Activated T-cell treated with anti-CD3 and anti-CD28 coated beads, Interleukin-2, amount 50 U/mL, for 4 hours (primary cell): ENCODE measurements around the gene IRAK2. TPM values are rescaled to one million over a fixed set of nuclear protein-coding genes. Genes with fewer than 3 reads are reported as not detected.
"Not testable (repeated sequence)": the region's sequence is repeated elsewhere in the genome, so short reads cannot be mapped to it uniquely, and the experiment has no call there.

ENCODE experiments used
- ATAC-seq, 2 donors: fragments of 200-7000 bp; cut with Tn5 transposase; one replicate each; pipeline ENCODE4 v1.10.0; 2021
- DNase-seq: peaks from one replicate; pipeline ENCODE4 v3.0.0-alpha.2; 2020
- H3K27me3 Mint-ChIP-seq: one replicate; pipeline ENCODE4 v1.8.0; 2021; ENCODE audit warnings: low read depth, mixed read lengths
- H3K36me3 Mint-ChIP-seq: one replicate; pipeline ENCODE4 v1.8.0; 2022; ENCODE audit warnings: mixed read lengths; ENCODE audit not compliant: insufficient read depth
- H3K4me1 Mint-ChIP-seq: one replicate; pipeline ENCODE4 v1.8.0; 2021; ENCODE audit warnings: low read depth, mixed read lengths
- H3K4me3 Mint-ChIP-seq: one replicate; pipeline ENCODE4 v1.8.0; 2021; ENCODE audit warnings: mild to moderate bottlenecking, moderate library complexity, mixed read lengths
- H3K9me3 Mint-ChIP-seq: one replicate; pipeline ENCODE4 v1.8.0; 2021; ENCODE audit warnings: mixed read lengths
- total RNA-seq, 3 donors: library from RNA; stranded (reverse); gene quantifications; one replicate each; pipeline ENCODE4 v1.2.1, GENCODE V29; 2021

IRAK2 gene
- total RNA-seq, 3 donors from 2014 or later, result 2.1 to 3.8 (median 3.0) TPM

DNA sequence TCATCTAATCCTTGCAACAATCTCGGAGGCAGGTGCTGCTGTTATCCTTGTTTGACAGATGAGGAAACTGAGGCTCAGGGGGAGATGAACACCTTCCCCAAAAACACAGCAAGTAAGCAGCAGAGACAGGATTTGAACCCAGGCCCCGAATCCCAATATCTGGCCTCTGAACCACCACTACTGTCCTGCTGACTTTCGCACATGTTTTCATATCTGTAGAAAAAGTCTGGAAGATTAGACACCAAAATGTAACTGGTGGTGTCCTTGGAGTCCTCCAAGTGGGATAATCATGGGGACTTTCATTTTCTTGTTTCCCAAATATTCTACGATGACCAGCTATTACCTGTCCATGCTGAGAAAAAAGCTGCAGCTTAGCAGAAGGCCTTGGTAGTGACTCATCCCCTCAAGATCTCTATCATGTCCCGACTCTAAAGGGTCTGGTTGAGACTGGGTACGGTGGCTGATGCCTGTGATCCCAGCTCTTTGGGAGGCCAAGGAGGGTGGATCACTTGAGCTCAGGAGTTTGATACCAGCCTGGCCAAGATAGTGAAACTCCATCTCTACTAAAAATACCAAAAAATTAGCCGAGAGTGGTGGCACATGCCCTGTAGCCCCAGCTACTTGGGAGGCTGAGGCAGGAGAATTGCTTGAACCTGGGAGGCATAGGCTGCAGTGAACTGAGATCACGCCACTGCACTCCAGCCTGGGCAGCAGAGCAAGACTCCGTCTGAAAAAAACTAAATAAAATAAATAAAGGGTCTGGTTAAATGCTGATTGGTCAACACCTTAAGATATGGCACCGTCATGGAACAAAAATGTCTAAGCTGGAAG lies 8.6 kb downstream of the IRAK2 start:
- ATAC-seq (peak in 1 of 2 donors; percentile 46), DNase-seq (no peak)
- no peak overlapping the region for H3K4me3 Mint-ChIP-seq
- peaks cover 7% of the 10 kb centered on the region for H3K9me3 Mint-ChIP-seq
- no peaks in the 10 kb centered on the region for H3K27me3 Mint-ChIP-seq
- H3K4me1 Mint-ChIP-seq, result peaks cover 12% of the 10 kb centered on the region
- peaks cover 12% of the 10 kb centered on the region for H3K36me3 Mint-ChIP-seq

DNA sequence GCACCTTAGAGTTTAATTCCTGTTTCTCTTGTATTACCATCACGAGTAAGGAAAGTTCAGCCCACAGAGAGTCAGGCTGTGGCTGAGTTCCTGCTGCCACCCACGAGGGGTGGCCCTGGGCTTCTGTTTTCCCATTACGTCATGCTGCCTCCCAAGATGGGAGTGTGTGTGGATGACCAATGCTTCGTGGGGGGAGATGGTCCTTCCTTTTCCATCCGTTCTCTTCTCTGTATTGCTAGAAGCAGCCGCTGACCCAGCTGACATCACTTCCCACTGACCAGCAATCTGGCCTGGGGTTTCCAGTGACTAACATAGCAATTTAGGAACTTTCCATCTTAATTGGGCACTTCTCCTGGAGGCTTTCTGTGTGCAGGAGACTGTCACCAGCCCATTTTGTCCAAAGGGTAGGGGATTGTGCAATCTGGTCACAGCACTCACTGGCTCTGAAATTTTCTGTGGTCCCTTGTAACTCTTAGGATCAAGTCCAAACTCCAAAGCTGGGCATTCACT lies 9.3 kb downstream of the IRAK2 start:
- Mint-ChIP-seq H3K4me3 (no peak overlapping the region), H3K9me3 (peaks cover under 1% of the 10 kb centered on the region), H3K4me1 (peaks cover 9% of the 10 kb centered on the region), H3K27me3 (no peaks in the 10 kb centered on the region), H3K36me3 (peaks cover 5% of the 10 kb centered on the region)
- no peak for DNase-seq
- peak in 1 of 2 donors; percentile 25 for ATAC-seq

DNA sequence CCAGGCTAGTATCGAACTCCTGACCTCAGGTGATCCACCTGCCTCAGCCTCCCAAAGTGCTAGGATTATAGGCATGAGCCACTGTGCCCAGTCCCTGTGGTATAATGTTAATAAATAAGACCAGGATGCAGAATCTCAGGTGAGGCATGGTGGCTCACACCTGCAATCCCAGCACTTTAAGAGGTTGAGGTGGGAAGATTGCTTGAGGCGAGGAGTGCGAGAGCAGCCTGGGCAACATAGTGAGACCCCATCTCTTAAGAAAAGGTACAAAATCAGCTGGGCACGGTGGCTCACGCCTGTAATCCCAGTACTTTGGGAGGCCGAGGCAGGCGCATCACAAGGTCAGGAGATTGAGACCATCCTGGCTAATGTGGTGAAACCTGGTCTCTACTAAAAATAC lies 10.6 kb downstream of the IRAK2 start:
- H3K9me3 Mint-ChIP-seq, ATAC-seq, H3K4me3 Mint-ChIP-seq, H3K36me3 Mint-ChIP-seq, DNase-seq, H3K27me3 Mint-ChIP-seq: not testable (repeated sequence)
- peaks cover 10% of the 10 kb centered on the region for H3K4me1 Mint-ChIP-seq

DNA sequence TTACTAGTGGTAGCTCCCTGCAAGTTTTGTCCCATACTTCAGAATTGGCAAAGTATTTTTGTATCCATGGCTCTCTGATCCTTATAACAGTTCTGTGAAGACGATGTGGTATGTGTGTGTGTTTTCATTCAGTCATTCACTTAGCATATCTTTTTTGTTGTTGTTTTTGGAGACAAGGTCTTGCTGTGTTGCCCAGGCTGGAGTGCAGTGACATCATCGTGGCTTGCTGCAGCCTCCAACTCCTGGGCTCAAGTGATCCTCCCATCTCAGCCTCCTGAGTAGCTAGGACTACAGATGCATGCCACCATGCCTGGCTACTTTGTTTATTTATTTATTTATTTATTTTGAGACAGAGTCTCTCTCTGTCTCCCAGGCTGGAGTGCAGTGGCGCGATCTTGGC lies 11.4 kb downstream of the IRAK2 start:
- Mint-ChIP-seq H3K36me3 (peaks cover 10% of the 10 kb centered on the region), H3K4me1 (peaks cover 10% of the 10 kb centered on the region)
- H3K9me3 Mint-ChIP-seq, DNase-seq, ATAC-seq, H3K27me3 Mint-ChIP-seq, H3K4me3 Mint-ChIP-seq: not testable (repeated sequence)

DNA sequence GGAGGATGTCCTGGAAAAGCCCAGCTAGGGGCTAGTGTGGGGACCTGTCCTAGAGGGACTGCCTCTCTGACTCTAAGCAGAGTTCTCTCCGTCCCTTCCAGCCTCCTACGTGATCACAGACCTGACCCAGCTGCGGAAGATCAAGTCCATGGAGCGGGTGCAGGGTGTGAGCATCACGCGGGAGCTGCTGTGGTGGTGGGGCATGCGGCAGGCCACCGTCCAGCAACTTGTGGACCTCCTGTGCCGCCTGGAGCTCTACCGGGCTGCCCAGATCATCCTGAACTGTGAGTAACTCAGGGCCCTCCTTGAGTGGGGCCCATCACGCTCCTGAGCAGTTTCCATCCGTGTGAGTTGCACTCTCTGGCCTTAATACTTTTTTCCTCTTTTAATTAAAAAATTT lies 13.0 kb downstream of the IRAK2 start:
- ATAC-seq, result no peak
- Mint-ChIP-seq H3K27me3 (no peaks in the 10 kb centered on the region), H3K4me1 (peaks cover 10% of the 10 kb centered on the region), H3K4me3 (no peak overlapping the region), H3K36me3 (peaks cover 9% of the 10 kb centered on the region), H3K9me3 (no peaks in the 10 kb centered on the region)
- DNase-seq, result no peak

DNA sequence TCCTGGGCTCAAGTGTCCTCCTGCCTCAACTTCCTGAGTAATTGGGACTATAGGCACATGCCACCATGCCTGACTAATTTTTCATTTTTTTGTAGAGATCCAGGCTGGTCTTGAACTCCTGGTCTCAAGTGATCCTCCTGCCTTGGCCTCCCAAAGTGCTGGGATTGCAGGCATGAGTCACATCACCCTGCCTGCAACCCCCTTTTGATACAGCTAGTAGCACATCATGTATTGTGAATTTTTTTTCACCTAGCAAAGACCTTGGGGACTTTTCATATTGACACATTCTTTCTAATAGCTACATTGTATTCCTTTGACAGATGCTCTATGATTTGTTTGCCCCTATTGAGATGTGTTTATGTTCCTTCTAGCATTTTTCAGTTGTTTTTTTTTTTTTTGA lies 14.2 kb downstream of the IRAK2 start:
- Mint-ChIP-seq H3K27me3 (no peaks in the 10 kb centered on the region), H3K4me3 (no peak overlapping the region), H3K36me3 (peaks cover 9% of the 10 kb centered on the region), H3K9me3 (no peaks in the 10 kb centered on the region), H3K4me1 (peaks cover 10% of the 10 kb centered on the region)
- ATAC-seq (no peak), DNase-seq (no peak)

DNA sequence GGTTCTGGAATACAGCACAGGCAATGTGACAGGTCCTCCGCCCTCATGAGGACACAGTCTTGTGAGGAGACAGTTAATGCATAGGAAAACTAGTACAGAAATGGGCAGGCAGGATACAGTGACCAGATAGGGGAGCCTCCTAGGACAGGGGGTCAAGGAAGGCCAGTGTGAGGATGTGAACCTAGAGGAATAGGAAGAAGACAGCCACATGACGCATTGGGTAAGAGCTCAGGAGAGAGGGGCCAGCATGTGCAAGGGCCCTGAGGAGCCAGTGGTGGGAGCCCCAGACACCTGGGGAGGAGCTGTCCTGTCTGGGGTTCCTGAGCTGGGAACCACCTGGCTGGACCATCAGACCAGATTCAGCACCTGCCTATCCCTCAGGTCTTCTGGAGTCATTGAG lies 15.6 kb downstream of the IRAK2 start:
- H3K4me3 Mint-ChIP-seq, result no peak overlapping the region
- peaks cover 11% of the 10 kb centered on the region for H3K36me3 Mint-ChIP-seq
- peaks cover 9% of the 10 kb centered on the region for H3K4me1 Mint-ChIP-seq
- no peaks in the 10 kb centered on the region for H3K9me3 Mint-ChIP-seq
- ATAC-seq, result no peak
- H3K27me3 Mint-ChIP-seq, result no peaks in the 10 kb centered on the region
- DNase-seq, result no peak

DNA sequence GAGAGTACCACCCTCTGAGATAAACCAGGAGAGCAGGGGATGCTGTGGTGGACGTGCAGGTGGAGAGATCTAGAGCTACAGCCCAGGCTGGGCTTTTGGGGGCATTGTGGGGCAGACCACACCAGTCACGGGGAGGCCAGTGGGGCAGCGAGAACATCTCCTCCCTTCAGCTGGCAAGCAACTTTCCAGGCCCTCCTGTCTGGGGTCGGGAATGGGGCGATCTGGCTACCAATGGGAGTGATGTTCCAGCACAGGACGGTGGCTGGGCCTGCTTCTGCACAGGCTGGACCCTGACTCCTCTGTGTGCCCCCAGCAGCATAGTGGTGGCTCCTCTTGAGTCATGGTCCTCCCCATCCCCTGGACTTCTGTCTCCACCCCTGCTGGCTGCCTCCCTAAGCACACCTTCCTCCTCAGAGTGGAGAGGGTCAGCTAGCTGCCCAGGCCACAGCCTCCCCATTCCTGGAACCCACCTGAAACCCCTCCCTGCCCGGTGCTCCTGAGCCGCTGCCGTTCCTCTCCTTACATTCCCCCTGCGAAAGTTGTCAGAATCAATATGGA lies 16.1 kb downstream of the IRAK2 start:
- H3K4me1 Mint-ChIP-seq, result peaks cover 12% of the 10 kb centered on the region
- no peaks in the 10 kb centered on the region for H3K27me3 Mint-ChIP-seq
- no peak overlapping the region for H3K4me3 Mint-ChIP-seq
- H3K9me3 Mint-ChIP-seq, result no peaks in the 10 kb centered on the region
- DNase-seq (no peak), ATAC-seq (no peak)
- H3K36me3 Mint-ChIP-seq, result peaks cover 11% of the 10 kb centered on the region

DNA sequence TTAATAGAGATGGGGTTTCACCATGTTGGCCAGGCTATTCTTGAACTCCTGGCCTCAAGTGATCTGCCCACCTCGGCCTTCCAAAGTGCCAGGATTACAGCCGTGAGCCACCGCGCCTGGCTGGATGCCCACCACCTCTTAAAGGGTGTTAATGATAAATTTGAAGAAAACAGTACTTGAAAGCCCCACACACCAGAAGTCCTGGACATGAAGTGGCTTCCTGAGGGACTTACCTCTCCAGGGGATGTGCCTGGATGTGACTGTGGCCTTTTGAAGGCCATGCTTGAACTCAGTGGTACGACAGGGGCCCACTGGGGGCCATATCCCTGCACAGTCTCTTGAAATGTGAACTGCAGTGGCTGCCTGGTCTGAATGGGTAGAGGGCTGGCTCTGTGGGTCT lies 18.2 kb downstream of the IRAK2 start:
- peaks cover 11% of the 10 kb centered on the region for H3K36me3 Mint-ChIP-seq
- H3K4me3 Mint-ChIP-seq, result no peak overlapping the region
- no peak for DNase-seq

DNA sequence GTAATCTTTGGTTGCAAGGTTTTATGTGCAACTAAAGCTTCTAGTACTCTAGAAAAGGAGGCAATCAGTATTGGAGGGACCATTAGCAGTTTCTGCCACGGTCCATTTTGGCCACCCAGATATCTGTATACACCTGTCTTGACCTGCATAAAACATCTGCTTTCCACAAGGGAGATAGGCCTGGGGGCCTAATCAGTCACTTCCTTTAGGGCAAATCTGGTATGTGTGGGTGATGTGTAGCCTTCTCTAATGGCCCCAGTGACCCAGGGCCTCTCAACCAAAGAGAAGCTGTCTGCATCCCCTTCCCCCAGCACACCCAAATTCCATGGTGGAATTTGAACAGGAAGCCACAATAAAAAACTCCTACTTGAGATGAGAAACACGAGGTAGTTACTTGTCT lies 19.5 kb downstream of the IRAK2 start:
- DNase-seq, result no peak
- H3K4me1 Mint-ChIP-seq, result peaks cover 40% of the 10 kb centered on the region
- H3K36me3 Mint-ChIP-seq, result peaks cover 11% of the 10 kb centered on the region
- no peak overlapping the region for H3K4me3 Mint-ChIP-seq
- ATAC-seq, result no peak
- H3K27me3 Mint-ChIP-seq, result no peaks in the 10 kb centered on the region
- no peaks in the 10 kb centered on the region for H3K9me3 Mint-ChIP-seq

More for the DNA sequence above, 18.2 kb downstream of the IRAK2 start:
- ATAC-seq, result no peak
- H3K27me3 Mint-ChIP-seq, result no peaks in the 10 kb centered on the region
- H3K4me1 Mint-ChIP-seq, result peaks cover 32% of the 10 kb centered on the region
- no peaks in the 10 kb centered on the region for H3K9me3 Mint-ChIP-seq

DNA sequence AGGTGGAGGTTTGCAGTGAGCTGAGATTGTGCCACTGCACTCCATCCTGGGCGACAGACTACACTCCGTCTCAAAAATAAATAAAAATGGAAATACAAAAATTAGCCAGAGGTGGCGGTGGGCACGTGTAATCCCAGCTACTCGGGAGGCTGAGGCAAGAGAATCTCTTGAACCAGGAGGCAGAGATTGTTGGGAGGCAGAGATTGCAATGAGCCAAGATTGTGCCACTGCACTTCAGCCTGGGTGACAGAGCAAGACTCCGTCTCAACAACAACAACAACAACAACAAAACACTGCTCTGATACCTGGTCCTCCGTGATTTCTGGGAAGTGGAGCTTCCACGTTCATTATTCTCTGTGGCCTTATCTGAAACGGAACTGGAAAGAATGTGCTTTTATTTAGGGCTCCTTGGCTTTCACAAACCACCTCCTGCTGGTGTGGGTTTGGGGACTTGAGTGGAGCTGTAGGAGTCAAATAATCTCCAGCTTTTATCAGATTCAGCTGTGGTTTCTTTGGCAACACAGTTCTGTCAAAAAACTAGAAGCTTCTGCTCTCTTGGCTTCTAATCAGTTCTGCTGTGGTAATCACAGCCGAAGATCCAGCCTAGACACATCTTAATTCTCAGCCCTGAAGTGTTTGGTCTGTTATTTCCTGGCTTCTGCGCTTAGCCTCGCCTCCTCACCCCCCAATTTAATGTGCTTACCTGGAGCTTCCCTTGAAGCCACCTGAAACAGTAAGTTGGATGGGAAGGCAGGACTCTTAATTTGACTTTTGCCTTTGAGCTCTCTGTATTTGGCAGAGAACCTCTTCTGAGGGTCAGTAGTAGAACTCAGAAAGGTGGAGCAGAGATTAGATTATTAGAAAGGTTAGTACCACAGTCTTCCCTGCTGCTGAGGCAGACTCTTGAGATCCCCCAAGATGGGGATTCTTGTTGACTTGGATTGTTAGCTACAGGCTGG lies 21.4 kb downstream of the IRAK2 start:
- peak; percentile 35 to 64 for ATAC-seq
- no peaks in the 10 kb centered on the region for H3K27me3 Mint-ChIP-seq
- peaks cover 2% of the 10 kb centered on the region for H3K36me3 Mint-ChIP-seq
- H3K9me3 Mint-ChIP-seq, result no peaks in the 10 kb centered on the region
- H3K4me3 Mint-ChIP-seq, result peak overlapping the region; percentile 37
- DNase-seq, result no peak
- peaks cover 55% of the 10 kb centered on the region for H3K4me1 Mint-ChIP-seq

DNA sequence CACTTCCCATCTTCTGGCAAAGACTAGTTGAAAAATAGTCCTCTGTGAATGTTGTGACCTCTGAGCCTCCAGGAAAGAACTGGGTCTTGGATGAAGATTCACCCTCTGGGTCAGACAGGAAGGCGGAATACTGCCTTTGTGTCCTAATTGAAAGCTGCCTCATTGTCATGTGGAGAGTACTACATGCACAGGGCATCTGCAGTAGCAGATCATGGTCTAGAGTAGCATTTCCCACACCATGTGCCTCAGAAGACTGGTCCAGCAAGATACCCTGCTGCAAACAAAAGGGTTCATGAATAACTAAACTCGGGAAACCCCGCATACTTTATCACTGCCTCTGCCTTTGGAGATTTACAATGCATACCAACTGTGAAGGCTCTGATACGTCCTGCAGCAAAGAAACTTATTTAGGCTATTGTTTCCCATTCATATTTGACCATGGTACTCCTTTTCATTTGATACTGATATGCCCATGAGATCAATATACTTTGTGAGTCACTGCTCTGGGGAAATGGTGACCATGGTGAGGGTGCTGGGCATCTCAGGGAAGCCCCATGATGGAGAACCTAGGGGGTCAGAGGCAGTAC lies 22.7 kb downstream of the IRAK2 start:
- H3K27me3 Mint-ChIP-seq, result no peaks in the 10 kb centered on the region
- peaks cover 2% of the 10 kb centered on the region for H3K36me3 Mint-ChIP-seq
- no peak overlapping the region for H3K4me3 Mint-ChIP-seq
- DNase-seq (no peak), ATAC-seq (no peak)
- H3K9me3 Mint-ChIP-seq, result no peaks in the 10 kb centered on the region
- H3K4me1 Mint-ChIP-seq, result peaks cover 66% of the 10 kb centered on the region

DNA sequence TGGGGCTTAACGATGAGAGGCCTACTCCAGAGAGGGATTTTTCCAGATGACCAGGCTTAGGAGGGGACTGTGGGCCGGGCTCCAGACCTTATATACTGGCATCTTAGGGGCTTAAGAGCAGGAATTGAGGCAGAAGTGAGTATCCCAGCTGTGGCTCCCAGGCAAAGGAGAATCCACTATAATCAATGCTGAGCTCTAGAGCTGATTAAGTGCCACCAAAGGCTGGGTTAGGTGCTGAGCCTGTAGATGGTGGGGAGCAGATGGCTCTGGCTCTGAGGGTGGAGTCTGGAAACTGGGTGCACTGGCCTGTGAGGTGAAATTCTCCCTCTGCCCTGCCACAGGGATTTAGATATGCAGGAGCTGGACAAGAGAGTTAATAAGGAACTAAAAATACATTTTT lies 23.2 kb downstream of the IRAK2 start:
- peaks cover 72% of the 10 kb centered on the region for H3K4me1 Mint-ChIP-seq
- peaks cover 2% of the 10 kb centered on the region for H3K36me3 Mint-ChIP-seq
- no peaks in the 10 kb centered on the region for H3K9me3 Mint-ChIP-seq
- no peak for ATAC-seq
- DNase-seq, result no peak
- no peaks in the 10 kb centered on the region for H3K27me3 Mint-ChIP-seq
- no peak overlapping the region for H3K4me3 Mint-ChIP-seq
